ENCODE results near the gene VIL1. TPM values are rescaled to one million over a fixed set of nuclear protein-coding genes. Genes with fewer than 3 reads are reported as not detected.

VIL1 gene
- total and polyA plus RNA-seq, 9 of the 15 experiments (the other 6 are each of a cell fraction or from before 2014, with no cell fraction given) = 0.51 to 2.7 (median 1.2) TPM

DNA sequence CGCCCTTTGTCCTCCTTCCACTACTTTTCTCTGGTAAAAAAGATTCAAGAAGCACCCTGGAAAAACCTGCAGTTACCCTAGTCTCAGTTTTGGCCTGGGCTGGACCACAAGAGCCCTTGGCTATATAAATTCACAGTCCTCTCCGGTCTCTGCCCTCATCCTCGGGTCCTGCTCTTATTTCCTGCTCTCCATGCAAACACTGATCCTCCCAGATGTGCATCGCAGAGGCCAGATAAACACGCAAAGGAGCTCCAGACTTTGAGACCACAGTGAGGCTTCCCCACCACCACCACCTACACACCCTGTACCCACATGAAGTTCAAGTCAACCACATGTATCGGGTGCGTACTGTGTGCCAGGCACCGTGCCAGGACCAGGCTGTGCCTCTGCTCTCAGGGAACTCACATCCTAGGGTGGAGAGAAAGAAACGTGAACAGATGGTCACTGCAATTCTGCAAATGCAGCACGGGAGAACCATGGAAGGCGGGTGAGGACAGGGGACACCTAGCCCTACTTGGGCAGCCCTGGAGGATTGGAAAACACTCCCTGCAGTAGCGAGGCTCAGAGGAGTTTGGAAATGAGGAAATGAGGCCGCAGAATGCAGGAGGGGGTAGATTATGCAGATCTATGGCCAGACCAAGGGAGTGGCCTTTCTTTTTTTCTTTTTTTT, 11.8 kb upstream of the VIL1 start (continued):
- TF ChIP-seq ILK (tag; IDR thresholded peaks at IDR 0.05; ENCODE audit: borderline replicate concordance, low read depth) (no peak), KLF1 (tag; IDR thresholded peaks at IDR 0.05) (no peak), CTCFL (IDR thresholded peaks at IDR 0.05; ENCODE audit: borderline replicate concordance, insufficient read depth, low read depth, low read length, poor library complexity, severe bottlenecking) (no peak), TAF15 (IDR thresholded peaks at IDR 0.05; ENCODE audit: low read depth, low read length) (no peak), TCF7 (IDR thresholded peaks at IDR 0.05; ENCODE audit: borderline replicate concordance) (0 out of 2 replicates have a peak, but pooled peaks have one; percentile 9), ZBTB49 (CRISPR knock-in tag; IDR thresholded peaks at IDR 0.05; ENCODE audit: borderline replicate concordance) (no peak), POLR3A (IDR thresholded peaks at IDR 0.05; ENCODE audit: borderline replicate concordance, extremely low read depth, insufficient read depth, insufficient read length) (no peak), ZZZ3 (IDR thresholded peaks at IDR 0.05) (no peak), BHLHE40 (IDR thresholded peaks at IDR 0.05; ENCODE audit: low read length) (no peak), CBFA2T2 (conservative IDR thresholded peaks at IDR 0.05) (peak; percentile 22; the same call in 1 of the 2 replicates)
- TF ChIP-seq, protein P1, sequence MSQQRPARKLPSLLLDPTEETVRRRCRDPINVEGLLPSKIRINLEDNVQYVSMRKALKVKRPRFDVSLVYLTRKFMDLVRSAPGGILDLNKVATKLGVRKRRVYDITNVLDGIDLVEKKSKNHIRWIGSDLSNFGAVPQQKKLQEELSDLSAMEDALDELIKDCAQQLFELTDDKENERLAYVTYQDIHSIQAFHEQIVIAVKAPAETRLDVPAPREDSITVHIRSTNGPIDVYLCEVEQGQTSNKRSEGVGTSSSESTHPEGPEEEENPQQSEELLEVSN (IDR thresholded peaks at IDR 0.05; ENCODE audit: borderline replicate concordance in 1 of 2, extremely low read depth in 1 of 2, insufficient read depth in 1 of 2, insufficient read length in 1 of 2, low read depth in 1 of 2, low read length in 1 of 2, poor library complexity in 1 of 2, severe bottlenecking in 1 of 2) = no peak
- TF ChIP-seq, protein P2, sequence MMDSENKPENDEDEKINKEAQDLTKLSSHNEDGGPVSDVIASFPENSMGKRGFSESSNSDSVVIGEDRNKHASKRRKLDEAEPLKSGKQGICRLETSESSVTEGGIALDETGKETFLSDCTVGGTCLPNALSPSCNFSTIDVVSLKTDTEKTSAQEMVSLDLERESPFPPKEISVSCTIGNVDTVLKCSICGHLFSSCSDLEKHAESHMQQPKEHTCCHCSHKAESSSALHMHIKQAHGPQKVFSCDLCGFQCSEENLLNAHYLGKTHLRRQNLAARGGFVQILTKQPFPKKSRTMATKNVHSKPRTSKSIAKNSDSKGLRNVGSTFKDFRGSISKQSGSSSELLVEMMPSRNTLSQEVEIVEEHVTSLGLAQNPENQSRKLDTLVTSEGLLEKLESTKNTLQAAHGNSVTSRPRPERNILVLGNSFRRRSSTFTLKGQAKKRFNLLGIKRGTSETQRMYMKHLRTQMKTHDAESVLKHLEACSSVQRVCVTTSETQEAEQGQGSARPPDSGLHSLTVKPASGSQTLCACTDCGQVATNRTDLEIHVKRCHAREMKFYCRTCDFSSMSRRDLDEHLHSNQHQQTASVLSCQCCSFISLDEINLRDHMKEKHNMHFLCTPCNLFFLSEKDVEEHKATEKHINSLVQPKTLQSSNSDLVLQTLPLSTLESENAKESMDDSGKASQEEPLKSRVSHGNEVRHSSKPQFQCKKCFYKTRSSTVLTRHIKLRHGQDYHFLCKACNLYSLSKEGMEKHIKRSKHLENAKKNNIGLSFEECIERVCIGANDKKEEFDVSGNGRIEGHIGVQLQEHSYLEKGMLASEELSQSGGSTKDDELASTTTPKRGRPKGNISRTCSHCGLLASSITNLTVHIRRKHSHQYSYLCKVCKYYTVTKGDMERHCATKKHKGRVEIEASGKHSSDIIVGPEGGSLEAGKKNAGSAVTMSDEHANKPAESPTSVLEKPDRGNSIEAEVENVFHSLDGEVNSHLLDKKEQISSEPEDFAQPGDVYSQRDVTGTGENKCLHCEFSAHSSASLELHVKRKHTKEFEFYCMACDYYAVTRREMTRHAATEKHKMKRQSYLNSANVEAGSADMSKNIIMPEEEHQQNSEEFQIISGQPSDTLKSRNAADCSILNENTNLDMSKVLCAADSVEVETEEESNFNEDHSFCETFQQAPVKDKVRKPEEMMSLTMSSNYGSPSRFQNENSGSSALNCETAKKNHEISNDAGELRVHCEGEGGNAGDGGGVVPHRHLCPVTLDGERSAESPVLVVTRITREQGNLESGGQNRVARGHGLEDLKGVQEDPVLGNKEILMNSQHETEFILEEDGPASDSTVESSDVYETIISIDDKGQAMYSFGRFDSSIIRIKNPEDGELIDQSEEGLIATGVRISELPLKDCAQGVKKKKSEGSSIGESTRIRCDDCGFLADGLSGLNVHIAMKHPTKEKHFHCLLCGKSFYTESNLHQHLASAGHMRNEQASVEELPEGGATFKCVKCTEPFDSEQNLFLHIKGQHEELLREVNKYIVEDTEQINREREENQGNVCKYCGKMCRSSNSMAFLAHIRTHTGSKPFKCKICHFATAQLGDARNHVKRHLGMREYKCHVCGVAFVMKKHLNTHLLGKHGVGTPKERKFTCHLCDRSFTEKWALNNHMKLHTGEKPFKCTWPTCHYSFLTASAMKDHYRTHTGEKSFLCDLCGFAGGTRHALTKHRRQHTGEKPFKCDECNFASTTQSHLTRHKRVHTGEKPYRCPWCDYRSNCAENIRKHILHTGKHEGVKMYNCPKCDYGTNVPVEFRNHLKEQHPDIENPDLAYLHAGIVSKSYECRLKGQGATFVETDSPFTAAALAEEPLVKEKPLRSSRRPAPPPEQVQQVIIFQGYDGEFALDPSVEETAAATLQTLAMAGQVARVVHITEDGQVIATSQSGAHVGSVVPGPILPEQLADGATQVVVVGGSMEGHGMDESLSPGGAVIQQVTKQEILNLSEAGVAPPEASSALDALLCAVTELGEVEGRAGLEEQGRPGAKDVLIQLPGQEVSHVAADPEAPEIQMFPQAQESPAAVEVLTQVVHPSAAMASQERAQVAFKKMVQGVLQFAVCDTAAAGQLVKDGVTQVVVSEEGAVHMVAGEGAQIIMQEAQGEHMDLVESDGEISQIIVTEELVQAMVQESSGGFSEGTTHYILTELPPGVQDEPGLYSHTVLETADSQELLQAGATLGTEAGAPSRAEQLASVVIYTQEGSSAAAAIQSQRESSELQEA (IDR thresholded peaks at IDR 0.05; ENCODE audit: low read depth) = no peak

All from K562 (cell line).